GM18520 (cell line): ENCODE results near the gene SOX4.
"Not testable (repeated sequence)": the region's sequence is repeated elsewhere in the genome, so short reads cannot be mapped to it uniquely, and the experiment has no call there.

Experiments
- ATAC-seq: cut with Tn5 transposase; IDR thresholded peaks from one replicate; pipeline ENCODE4 v1.9.1; 2021; ENCODE audit not compliant: unreplicated experiment

The SOX4 gene

DNA sequence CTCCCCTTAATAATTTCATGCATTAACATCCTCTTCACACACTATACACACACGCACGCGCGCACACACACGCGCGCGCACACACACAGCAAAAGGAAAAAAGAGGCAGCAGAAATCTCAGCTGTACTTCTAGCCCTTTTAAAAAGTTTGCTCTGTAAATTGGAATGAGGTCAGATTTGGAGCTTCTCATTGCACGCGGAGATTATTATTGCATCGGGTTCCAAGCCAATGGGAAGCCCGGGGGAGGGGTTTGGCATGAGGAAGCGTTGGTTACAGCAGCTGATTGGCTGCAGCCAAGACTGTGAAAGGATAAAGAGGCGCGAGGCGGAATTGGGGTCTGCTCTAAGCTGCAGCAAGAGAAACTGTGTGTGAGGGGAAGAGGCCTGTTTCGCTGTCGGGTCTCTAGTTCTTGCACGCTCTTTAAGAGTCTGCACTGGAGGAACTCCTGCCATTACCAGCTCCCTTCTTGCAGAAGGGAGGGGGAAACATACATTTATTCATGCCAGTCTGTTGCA is at the start of gene SOX4:
TSS of gene SOX4 (plus strand) at position 340 of the 515 bp plus-strand sequence. CDS start 784 bp downstream, outside the sequence.
- ATAC-seq: peak; percentile 54

- ATAC-seq: not testable (repeated sequence)
Observed at GRCh38 chr6:21552286-21552685, 41.3 kb upstream of the SOX4 start.

DNA sequence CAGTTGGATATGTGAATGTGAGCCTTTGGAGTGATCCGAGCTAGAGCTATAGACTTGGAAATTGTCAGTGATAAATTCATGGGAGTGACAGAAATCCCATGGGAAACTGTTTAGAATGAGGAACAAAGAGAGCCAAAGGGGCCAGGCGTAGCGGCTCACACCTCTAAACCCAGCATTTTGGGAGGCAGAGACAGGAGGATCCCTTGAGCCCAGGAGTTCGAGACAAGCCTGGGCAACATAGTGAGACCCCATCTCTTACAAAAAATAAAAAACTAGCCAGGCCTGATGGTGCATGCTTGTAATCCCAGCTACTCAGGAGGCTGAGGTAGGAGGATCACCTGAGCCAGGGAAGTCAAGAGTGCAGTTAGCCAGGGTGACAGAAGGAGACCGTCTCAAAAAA is 39.3 kb upstream of the SOX4 start:
- no peak for ATAC-seq

DNA sequence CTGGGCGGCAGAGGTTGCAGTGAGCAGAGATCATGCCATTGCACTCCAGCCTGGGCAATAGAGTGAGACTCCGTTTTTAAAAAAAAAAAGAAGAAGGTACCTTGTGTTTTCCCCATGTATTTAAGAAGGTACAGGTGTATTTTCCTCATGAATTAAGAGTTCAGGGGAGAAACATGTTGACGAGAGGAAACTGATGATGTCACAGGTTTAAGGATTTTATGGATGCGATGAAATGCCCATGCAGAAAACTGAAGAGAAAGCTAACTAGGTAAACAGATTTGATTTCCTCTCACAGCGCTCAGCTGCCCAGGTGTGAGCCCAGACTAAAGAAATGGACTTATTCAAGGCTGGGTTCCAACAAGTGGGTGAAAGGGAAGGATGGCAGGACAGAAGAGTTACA is 38.4 kb upstream of the SOX4 start:
- no peak for ATAC-seq

DNA sequence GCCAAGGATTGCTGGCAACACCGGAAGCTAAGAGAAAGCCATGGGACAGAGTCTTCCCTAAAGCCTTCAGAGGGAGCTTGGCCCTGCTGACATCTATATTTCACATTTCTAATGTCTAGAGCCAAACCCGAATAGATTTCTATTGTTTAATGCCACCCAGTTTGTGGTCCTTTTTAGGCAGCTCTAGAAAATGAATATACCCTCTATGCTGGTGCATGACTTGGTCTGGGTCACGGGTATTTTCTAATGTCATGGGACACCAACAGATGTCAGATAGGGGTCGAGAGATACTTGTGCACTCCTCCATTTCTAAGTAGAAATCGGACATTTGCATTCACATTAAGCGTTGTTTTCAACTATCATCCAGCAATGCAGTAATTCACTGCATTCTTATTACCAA is 37.0 kb upstream of the SOX4 start:
- no peak for ATAC-seq

GRCh38 chr6:21556968-21557721 is 36.4 kb upstream of the SOX4 start:
- ATAC-seq: no peak

DNA sequence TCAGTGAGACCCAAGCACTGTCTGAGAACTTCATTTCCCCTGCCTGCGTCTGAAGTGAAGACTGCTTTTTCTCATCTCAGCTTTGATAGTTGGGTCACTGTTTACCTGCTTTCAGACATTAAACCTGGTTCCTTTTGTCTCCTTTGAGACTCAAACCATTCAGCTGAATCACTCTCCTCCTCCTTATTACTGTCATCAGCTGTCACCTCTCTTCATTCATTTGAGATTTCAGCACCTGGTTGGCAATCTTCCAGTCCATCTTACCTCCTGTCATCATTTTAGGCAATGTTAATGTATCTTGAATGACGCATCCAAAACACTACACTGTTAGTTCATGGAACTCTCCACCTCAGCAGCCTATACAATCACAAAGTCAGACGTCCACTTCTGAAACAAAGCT is 34.3 kb upstream of the SOX4 start:
- no peak for ATAC-seq

DNA sequence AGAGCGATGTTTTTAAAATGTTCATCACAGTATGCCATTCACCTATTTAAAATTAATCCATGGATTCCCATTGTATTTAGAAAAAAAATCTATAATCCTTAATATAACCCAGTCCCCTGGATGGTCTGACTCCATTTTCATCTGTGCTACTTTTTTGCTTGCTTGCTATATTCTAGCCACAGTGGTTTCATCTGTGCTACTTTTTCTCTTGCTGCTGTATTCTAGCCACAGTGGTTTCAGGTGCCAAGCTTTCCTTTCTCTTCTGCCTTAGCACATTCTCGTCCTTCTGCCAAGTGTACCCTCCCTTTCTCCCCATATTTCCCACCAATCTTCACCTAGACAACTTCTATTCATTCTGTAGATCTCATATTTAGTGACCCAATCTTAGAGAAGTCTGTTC is 33.3 kb upstream of the SOX4 start:
- ATAC-seq: no peak

DNA sequence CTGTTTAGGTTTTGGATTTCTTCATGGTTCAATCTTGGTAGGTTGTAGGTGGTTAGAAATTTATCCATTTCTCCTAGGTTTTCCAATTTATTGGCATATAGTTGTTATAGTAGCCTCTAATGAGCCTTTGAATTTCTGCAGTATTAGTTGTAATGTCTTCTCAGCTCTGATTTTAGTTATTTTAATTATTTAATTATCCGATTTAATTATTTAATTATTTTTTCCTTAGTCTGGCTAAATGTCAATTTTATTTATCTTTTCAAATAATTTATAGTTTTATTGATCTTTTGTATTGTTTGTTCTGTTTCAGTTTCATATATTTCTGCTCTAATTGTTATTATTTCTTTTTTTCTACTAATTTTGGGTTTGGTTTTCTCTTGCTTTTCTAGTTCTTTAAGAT is 28.1 kb upstream of the SOX4 start:
- ATAC-seq: no peak

GRCh38 chr6:21578523-21578922 is 15.0 kb upstream of the SOX4 start:
- no peak for ATAC-seq

DNA sequence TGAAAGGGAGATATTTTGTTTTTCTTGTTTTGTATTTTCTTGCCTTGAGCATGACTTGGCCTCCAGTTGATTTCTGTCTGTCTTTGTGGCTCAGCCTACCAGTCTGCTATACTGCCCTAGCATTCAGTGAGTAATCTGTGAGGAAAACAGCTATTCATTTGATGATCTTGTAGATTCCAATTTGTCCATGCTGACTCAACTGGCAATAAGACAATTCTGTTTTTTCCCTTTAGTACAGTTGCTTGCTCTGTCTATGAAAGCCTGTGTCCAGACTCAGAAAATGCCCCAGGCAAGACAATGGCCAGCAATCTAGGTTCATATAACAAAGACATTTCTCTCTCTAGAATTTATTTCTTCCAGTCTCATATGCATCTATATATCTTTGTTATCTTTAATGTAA is 10.9 kb upstream of the SOX4 start:
- ATAC-seq: no peak

GRCh38 chr6:21586300-21586699 is 7.3 kb upstream of the SOX4 start:
- no peak for ATAC-seq

- no peak for ATAC-seq
Observed at GRCh38 chr6:21586740-21587178, 6.8 kb upstream of the SOX4 start.

DNA sequence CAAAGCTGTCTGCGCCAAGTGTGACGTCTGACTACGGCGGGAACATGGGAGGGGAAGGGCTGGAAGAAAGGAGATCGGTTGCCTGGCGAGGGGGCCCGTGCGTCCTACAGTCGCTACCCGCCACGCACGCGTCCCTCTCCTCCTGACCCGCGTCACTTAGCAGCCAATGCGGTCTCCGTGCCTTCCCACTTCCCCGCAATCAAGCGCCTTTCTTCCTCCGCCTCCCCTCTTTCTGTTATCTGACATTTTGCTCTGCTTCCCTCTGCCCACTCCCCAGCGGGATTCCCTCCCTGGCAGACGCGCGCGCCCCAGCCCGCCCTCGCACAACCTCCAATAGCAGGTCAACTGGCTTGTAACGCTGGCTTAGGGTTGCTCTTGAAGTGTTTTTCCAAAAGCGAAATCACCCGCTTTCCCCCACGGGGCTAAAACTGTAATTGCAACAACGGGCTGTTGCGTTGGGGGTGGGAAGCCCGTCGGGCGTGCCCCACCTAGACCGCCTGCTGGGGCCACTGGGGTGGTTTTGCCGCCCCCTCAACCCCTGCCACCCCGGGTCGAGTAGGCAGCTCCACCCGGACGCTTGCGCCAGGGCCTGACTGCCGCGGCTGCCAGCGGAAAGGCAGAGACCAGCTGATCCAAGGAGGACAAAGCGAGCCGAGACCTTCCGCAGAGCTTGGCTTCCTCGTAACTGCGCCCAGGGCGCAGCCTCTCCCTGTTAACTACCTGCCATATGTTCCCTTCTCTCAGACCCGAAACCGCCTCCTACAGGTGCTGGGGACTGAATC is 6.2 kb upstream of the SOX4 start:
- peak; percentile 27 for ATAC-seq

DNA sequence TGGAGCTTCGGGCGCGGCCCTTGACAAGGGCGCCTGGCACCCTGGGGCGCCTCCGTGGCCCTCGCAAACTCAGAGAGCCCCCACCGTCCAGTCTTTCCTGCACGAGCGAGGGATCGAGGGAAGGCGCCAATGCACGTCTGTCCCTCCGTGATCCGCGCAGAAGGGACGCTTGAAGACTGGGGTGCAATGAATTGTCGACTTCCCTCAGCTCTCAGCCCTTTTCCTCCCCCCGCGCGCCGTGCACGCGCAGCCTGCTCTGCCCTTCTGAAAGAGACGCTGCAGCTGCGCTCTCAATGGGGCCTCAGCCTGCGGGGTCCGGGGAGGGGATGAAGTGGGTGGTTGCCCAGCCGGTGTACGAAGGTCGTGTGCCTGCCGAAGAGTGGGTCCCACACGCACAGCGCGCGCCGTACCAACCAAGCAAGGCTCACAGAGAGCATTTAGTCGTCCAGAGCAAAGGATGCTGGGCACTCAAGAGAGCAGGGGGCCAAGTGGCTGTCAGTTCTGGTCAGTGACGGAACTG is 5.5 kb upstream of the SOX4 start:
- peak; percentile 22 for ATAC-seq

DNA sequence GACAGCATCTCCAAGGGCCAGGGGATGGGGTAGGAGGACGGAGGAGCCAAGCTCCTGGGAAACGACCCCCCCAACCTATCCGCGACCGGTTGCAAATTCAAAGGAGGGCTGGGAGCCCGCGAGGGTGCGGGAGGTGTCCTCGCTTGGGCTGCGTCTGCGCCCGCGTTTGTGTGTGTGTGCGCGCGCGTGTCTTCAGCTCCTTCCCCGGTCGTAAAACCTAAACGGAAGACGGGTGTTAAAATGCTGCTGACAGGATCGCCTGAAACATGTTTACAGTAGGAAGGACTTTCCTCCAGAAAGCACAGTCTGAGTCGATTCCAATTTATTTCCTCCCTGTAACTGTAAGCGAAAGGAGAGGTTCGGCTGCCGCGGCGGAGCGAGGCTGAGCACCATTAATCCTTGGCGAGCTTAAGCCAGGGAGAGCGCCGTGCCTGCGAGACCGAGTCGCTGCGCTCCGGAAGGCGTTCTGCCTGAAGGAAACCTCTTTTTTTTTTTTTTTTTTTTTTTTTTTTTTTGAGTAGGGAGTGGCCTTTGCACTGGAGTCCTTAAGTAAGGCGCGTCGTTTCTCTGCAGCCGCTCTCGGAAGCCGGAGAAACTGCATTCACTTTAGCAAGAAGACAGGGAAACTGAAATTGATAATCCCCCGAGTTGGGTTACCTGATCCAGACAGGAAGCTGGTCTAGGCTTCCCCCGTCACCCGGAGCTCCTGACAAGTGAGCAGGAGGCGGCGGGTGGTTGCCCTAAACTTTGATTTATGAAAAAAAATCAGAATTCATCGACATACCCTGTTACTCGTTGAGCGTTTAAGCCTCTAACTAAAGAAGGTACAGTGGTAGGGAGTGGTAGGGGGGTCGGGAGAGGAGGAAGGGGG is 4.8 kb upstream of the SOX4 start:
- ATAC-seq: no peak

DNA sequence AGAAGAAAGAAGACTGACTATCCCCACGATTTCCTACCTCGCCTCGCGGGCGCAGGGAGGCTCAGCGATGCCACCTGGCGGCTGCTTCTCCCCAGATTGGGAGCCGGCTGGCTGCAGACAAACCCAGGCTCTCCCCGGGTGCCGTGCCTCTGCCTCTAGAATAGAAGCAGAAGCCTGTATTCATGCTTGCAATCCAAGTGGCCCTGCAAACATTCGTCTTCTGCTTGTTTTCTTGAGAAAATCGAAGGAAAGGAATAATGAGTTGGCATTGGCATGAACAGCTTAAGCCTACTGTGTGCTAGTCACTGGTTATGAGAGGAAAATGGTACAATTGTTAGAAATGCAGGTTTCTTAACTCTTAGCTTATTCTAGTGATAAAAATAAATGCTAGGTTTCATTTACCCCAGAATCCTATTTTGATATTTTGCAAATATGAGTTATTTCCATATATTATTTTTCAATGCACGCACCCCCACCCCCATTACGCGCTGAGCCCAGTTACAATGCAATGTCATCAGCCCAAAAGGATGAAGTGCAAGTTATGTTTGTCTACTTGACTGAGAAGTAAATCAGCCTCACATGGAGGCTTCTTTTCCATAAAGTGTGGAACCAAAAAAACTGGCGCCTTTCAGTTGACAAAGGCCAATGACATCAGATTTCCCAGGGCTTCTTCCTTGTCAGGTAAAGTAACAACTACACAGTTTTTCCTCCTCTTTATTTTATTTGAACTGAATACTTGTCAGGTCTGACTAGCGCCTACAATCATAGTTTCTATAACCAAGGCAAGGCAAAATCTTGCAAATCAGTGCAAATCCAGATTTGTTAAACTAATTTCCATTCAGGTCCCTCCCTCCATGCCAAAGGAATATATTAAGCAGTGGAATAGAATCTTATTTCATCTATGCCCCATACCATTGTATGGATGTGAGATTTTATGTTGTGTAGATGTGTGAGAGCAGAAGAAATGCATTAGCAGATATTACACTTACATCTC is 3.9 kb upstream of the SOX4 start:
- peak; percentile 19 for ATAC-seq

DNA sequence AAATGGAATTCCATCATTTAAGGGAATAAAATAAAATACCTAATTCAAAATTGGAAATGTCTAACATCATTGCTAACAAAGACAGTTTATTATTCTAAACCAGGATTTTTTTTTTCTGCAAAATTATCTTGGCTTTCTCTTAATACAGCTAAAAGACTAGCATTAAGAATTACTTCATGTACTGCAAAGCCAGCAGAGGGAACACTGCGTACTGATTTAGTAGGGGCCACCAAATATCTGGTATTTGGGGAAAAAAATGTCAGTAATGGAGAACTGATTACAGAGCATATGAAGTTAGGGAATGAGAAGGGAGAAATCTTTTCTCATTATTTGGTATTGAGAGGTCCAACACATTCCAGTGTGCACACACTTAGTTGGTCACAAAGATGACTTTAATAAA is 3.2 kb upstream of the SOX4 start:
- ATAC-seq: no peak

- no peak for ATAC-seq
Observed at GRCh38 chr6:21591446-21591845, 2.1 kb upstream of the SOX4 start.

DNA sequence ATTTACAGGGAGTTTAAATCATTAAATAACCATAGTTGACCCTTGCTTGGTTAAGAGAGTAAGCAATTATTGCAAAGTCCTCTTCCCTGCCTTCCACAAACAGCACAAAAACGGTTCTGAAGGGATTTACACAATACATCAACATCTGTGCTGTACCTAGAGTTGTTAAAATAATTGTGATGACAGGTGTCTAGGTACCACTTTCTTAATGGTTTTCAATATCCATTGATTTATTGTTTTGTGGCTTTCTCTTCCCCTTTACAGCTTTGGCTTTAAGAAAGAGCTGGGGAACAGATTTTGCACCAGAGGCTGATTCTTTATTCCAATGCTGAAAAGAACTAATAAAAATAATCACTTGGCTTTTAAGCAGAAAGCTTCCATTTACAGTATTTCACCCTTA is 598 bp upstream of the SOX4 start:
- no peak for ATAC-seq
